Measurements from ENCODE around the gene SLC25A1. TPM values are rescaled to one million over a fixed set of nuclear protein-coding genes. Genes with fewer than 3 reads are reported as not detected.
A peak's percentile ranks its signal among the peaks of the same experiment; 100 is the strongest.

Gene SLC25A1
- total and polyA plus RNA-seq, 2 of the 4 experiments (the other 2 are of a cell fraction) = 41.0 to 56.5 TPM

- TF ChIP-seq RAD21 (IDR thresholded peaks at IDR 0.05; ENCODE audit: low read length) (peak; percentile 78), POLR2A (IDR thresholded peaks at IDR 0.05; ENCODE audit: low read depth, low read length) (no peak)
Measured at GRCh38 chr22:19179497-19180048, 1.0 kb upstream of the SLC25A1 start (continued).

GRCh38 chr22:19178065-19178656 lies 375 bp downstream of the SLC25A1 start:
- Histone ChIP-seq H3K36me3 (ENCODE audit: control insufficient read depth, insufficient read depth, low read length) (peaks cover 8% of the 10 kb centered on the region), H3K14ac (replicated peaks; ENCODE audit: low read depth, low read length) (no peak overlapping the region; the same call in 1 of the 2 replicates), H4K20me1 (ENCODE audit: insufficient read depth, low read length) (peaks cover 20% of the 10 kb centered on the region), H3K9me1 (ENCODE audit: insufficient read depth, low read length) (0 out of 2 replicates have a peak, but pooled peaks cover 4% of the 10 kb centered on the region), H3K23ac (ENCODE audit: low read depth, low read length) (peak overlapping the region; percentile 52; the same call in 1 of the 2 replicates), H2BK120ac (ENCODE audit: low read depth, low read length) (no peak overlapping the region), H3K4me1 (ENCODE audit: control insufficient read depth, insufficient read depth, low read length) (peaks cover 22% of the 10 kb centered on the region), H2BK15ac (ENCODE audit: low read depth, low read length) (no peak overlapping the region), H3K4ac (ENCODE audit: low read depth, low read length) (peak overlapping the region; percentile 68), H2AFZ (replicated peaks; ENCODE audit: low read length, poor library complexity) (peak overlapping the region; percentile 96), H3K79me1 (ENCODE audit: low read depth in 1 of 2, low read length in 2 of 2) (peaks cover 6 to 49% of the 10 kb centered on the region in 2 experiments; a peak in 3 of 4 replicates), H2BK5ac (ENCODE audit: low read depth, low read length, poor library complexity, severe bottlenecking) (peak overlapping the region; percentile 50), H4K91ac (ENCODE audit: insufficient read depth, low read depth, low read length) (peak overlapping the region; percentile 77; the same call in 1 of the 2 replicates), H3K4me2 (ENCODE audit: low read depth, low read length) (peak overlapping the region; percentile 87), H3K18ac (ENCODE audit: low read depth, low read length) (no peak overlapping the region; the same call in 1 of the 2 replicates), H4K8ac (ENCODE audit: low read depth in 2 of 2, low read length in 2 of 2) (peak overlapping the region in 1 of 2 experiments; percentile 80; a peak in 2 of 4 replicates), H2BK20ac (ENCODE audit: low read depth, low read length) (no peak overlapping the region), H2AK9ac (replicated peaks; ENCODE audit: low read depth, low read length, poor library complexity) (peak overlapping the region; percentile 86), H3K27me3 (ENCODE audit: control insufficient read depth, insufficient read depth, low read length) (no peaks in the 10 kb centered on the region), H3K9ac (ENCODE audit: low read depth, low read length) (peak overlapping the region; percentile 87), H2AK5ac (ENCODE audit: low read depth, low read length) (no peak overlapping the region), H3K9me3 (ENCODE audit: control insufficient read depth, insufficient read depth, low read length) (no peaks in the 10 kb centered on the region), H4K5ac (ENCODE audit: low read depth, low read length) (no peak overlapping the region), H3K4me3 (ENCODE audit: insufficient read depth, low read depth, low read length) (peak overlapping the region; percentile 94), H3K56ac (ENCODE audit: extremely low read depth, insufficient read depth, low read length) (0 out of 2 replicates have a peak overlapping the region, but pooled peaks have one; percentile 11), H3K27ac (ENCODE audit: insufficient read depth, low read length) (peak overlapping the region; percentile 70)
- DNase-seq (peak; percentile 11), ATAC-seq (ENCODE audit: low read depth) (peak; percentile 45)
- BruUV-seq (replicated peaks) = TSS peak; percentile 72
- intact Hi-C loops (cut with micrococcal nuclease) = loop anchor here (2.0 kb wide), 2 partner anchors 179 to 301 kb away; partner anchors contain the start of genes CDC45 and UFD1
- in situ Hi-C loops (cut with MboI; ENCODE audit: low sequenced_read_pairs) = no loop called here
- 0 out of 2 replicates have a peak, but pooled peaks have one; percentile 12 for TF ChIP-seq MXI1 (IDR thresholded peaks at IDR 0.05; ENCODE audit: borderline replicate concordance, low read depth, low read length)
- no peak for TF ChIP-seq CTCF (conservative IDR thresholded peaks at IDR 0.05; ENCODE audit: low read depth, low read length)
- dilution Hi-C loops (cut with HindIII; ENCODE audit: low sequenced_read_pairs, unreplicated experiment) = no loop called here
- WGBS, 2 experiments (ENCODE audit: extremely low coverage in 2 of 2, insufficient read length in 1 of 2) = 2% methylated on average over 7 of the region's 80 CpGs; no CpG with 5 or more reads in 1 of the 2 experiments
- POLR2A ChIA-PET (ENCODE audit: unreplicated experiment) = interaction anchor here (0.5 kb wide), 1 partner anchor 184 kb away, joined by 4 read pairs; no protein-coding TSS in a partner anchor
- CTCF ChIA-PET = interaction anchor here (0.9 kb wide), 2 partner anchors 109 to 451 kb away, joined by 3 to 4 read pairs; no protein-coding TSS in a partner anchor
